ENCODE measurements around the gene CLDN18. TPM values are rescaled to one million over a fixed set of nuclear protein-coding genes. Genes with fewer than 3 reads are reported as not detected.
A peak's percentile ranks its signal among the peaks of the same experiment; 100 is the strongest.

Gene CLDN18
- total RNA-seq, 2 experiments from 2014 or later, result not detected

DNA sequence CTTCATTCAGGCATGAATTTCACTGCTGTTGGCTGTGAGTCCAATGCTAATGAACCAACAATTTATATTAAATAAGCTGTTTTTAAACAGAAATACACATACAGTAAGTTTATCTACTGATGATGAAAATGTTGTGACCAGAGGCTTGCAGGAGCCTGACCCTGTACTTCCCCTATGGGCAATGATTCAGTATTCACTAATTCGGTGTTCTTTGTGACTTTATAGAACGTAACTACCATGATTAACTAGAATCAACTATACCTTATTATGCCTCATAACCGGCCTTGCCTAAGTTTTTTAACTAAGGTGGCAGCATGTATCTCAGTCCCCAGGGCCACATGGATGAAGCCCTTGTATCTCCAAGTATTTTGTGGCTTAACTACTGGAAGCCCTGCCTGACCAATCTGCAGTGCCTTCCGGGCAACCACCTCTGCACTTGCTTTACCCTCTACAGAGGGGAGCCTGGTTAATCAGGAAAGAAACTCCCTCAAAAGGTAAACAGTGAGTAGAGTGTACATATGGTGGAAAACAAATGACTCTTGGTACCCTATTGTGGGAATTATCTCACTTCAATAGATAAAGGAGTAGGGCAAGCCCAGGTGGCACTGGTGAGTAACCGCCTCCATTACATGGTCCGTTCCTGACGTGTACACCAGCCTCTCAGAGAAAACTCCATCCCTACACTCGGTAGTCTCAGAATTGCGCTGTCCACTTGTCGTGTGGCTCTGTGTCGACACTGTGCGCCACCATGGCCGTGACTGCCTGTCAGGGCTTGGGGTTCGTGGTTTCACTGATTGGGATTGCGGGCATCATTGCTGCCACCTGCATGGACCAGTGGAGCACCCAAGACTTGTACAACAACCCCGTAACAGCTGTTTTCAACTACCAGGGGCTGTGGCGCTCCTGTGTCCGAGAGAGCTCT is 11.6 kb upstream of the CLDN18 start:
- H3K9me3 Mint-ChIP-seq (ENCODE audit: low read depth), result peaks cover 6% of the 10 kb centered on the region
- H3K4me3 Mint-ChIP-seq, result no peak overlapping the region
- ATAC-seq (no peak), DNase-seq (no peak)
- ChIA-PET POLR2A (no interaction called here), CTCF (interaction anchor here (0.6 kb wide), 1 partner anchor 529 kb away, joined by 3 read pairs; no protein-coding TSS in a partner anchor)
- H3K4me1 Mint-ChIP-seq, result no peaks in the 10 kb centered on the region
- intact Hi-C loops (cut with DNase I, micrococcal nuclease), result no loop called here
- H3K27ac Mint-ChIP-seq, result no peak overlapping the region
- no peaks in the 10 kb centered on the region for H3K36me3 Mint-ChIP-seq (ENCODE audit: low read depth)
- H3K27me3 Mint-ChIP-seq, result peaks cover 9% of the 10 kb centered on the region

DNA sequence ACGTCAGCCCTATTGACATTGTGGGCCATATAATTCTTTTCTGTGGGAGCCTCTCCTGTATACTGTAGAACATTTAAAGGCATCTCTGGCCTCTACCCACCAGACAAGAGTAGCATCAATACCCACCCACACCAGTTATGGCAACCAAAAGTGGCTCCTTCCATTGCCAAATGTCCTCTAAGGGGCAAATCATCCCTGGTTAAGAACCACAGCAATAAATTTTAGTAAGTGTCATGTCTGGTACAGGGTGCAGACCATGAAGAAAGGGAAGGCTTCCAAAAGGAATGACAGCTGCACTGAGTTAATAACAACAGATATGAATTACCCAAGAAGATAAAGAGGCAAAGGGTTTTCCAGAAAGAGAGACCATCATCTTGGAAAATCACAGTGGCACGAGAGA is 6.9 kb upstream of the CLDN18 start:
- Mint-ChIP-seq H3K9me3 (ENCODE audit: low read depth) (no peaks in the 10 kb centered on the region), H3K4me3 (no peak overlapping the region), H3K27me3 (peaks cover 3% of the 10 kb centered on the region), H3K36me3 (ENCODE audit: low read depth) (no peaks in the 10 kb centered on the region), H3K27ac (no peak overlapping the region), H3K4me1 (no peaks in the 10 kb centered on the region)
- ATAC-seq (no peak), DNase-seq (no peak)
- CTCF ChIA-PET, result no interaction called here
- intact Hi-C loops (cut with DNase I, micrococcal nuclease), result no loop called here
- POLR2A ChIA-PET, result no interaction called here

DNA sequence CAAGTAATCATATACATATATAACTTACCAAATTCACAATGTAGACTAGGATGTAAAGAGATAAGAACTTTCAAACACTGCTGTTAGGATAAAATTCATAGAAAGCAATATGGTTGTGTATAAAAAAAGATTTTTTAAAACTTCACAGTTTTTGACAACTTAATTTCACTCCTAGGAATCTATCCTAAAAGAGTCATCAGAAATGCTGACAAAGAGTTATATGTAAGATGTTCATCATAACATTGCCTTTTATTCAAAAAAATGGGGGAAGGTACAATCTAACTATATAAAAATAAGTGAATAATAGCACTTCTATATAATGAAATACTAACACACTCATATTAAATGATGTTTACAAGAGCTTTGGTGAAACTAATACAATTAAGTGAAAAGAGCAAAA is 4.3 kb upstream of the CLDN18 start:
- intact Hi-C loops (cut with DNase I, micrococcal nuclease), result no loop called here
- no peak overlapping the region for H3K27ac Mint-ChIP-seq
- H3K36me3 Mint-ChIP-seq (ENCODE audit: low read depth), result no peaks in the 10 kb centered on the region
- ChIA-PET CTCF (interaction anchor here (2.0 kb wide), 1 partner anchor 973 kb away, joined by 4 read pairs; no protein-coding TSS in a partner anchor), POLR2A (no interaction called here)
- DNase-seq (no peak), ATAC-seq (no peak)
- H3K4me1 Mint-ChIP-seq, result no peaks in the 10 kb centered on the region
- H3K27me3 Mint-ChIP-seq, result no peaks in the 10 kb centered on the region
- H3K4me3 Mint-ChIP-seq, result no peak overlapping the region
- no peaks in the 10 kb centered on the region for H3K9me3 Mint-ChIP-seq (ENCODE audit: low read depth)

DNA sequence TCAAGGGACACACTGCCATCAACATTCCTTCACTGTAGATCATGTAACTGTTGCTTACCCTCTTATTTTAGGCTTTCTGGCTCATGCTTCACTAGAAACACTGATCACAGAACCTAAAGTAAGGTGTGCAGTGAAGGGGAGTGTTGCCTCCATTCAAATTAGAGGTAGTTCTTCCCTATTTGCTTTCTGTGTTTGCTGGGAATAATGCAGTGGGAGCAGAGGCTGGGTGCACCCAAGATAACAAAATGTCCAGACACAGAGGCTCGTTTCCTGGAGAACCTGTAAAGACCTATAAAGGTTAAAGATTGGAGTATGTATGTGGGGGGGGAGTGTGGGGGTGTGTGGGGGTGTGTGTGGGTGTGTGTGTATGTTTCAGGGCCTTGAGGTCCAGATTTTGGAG is 2.1 kb upstream of the CLDN18 start:
- CTCF ChIA-PET, result no interaction called here
- intact Hi-C loops (cut with DNase I, micrococcal nuclease), result no loop called here
- Mint-ChIP-seq H3K9me3 (ENCODE audit: low read depth) (no peaks in the 10 kb centered on the region), H3K4me3 (no peak overlapping the region), H3K36me3 (ENCODE audit: low read depth) (no peaks in the 10 kb centered on the region), H3K4me1 (no peaks in the 10 kb centered on the region), H3K27ac (no peak overlapping the region), H3K27me3 (peaks cover 7% of the 10 kb centered on the region)
- ATAC-seq (no peak), DNase-seq (no peak)
- POLR2A ChIA-PET, result no interaction called here

DNA sequence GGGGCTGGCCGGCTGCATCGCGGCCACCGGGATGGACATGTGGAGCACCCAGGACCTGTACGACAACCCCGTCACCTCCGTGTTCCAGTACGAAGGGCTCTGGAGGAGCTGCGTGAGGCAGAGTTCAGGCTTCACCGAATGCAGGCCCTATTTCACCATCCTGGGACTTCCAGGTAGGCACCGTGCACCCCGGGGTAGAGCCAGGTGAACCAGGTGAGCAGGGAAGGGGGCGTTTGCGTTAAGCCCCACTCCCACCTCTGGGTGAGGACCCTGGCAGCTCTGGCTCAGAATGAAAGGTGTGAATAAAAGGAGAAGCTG is 267 bp downstream of the CLDN18 start:
- ATAC-seq (no peak), DNase-seq (no peak)
- Mint-ChIP-seq H3K36me3 (ENCODE audit: low read depth) (no peaks in the 10 kb centered on the region), H3K27me3 (peaks cover 10% of the 10 kb centered on the region), H3K4me3 (no peak overlapping the region), H3K4me1 (no peaks in the 10 kb centered on the region), H3K27ac (no peak overlapping the region), H3K9me3 (ENCODE audit: low read depth) (no peaks in the 10 kb centered on the region)
- CTCF ChIA-PET, result no interaction called here
- POLR2A ChIA-PET, result no interaction called here
- intact Hi-C loops (cut with DNase I, micrococcal nuclease), result no loop called here

DNA sequence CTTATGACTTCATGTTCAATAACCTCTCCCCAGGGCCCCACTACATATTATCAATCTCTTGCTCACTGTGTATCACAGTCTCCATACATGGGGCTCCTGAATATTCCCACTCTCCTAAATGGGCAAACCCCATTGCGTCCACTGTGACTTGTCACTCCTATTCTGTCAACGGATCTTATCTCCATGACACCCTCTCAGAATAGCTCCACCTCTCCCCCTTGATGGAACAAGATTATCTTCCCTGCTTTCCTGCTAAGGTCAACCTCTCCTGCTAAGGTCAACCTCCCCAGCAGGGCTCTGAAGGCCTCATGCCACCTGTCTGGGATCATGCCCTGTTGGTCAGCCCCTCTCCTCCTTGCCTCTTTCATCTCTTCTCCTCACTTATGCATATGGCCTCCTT is 1.8 kb downstream of the CLDN18 start:
- DNase-seq, result no peak
- ChIA-PET POLR2A (no interaction called here), CTCF (interaction anchor here (0.6 kb wide), 1 partner anchor 66 kb away, joined by 3 read pairs; no protein-coding TSS in a partner anchor)
- H3K27me3 Mint-ChIP-seq, result peaks cover 10% of the 10 kb centered on the region
- H3K4me1 Mint-ChIP-seq, result no peaks in the 10 kb centered on the region
- H3K4me3 Mint-ChIP-seq, result no peak overlapping the region
- ATAC-seq, result no peak
- no peak overlapping the region for H3K27ac Mint-ChIP-seq
- no peaks in the 10 kb centered on the region for H3K36me3 Mint-ChIP-seq (ENCODE audit: low read depth)
- intact Hi-C loops (cut with DNase I, micrococcal nuclease), result no loop called here
- no peaks in the 10 kb centered on the region for H3K9me3 Mint-ChIP-seq (ENCODE audit: low read depth)

DNA sequence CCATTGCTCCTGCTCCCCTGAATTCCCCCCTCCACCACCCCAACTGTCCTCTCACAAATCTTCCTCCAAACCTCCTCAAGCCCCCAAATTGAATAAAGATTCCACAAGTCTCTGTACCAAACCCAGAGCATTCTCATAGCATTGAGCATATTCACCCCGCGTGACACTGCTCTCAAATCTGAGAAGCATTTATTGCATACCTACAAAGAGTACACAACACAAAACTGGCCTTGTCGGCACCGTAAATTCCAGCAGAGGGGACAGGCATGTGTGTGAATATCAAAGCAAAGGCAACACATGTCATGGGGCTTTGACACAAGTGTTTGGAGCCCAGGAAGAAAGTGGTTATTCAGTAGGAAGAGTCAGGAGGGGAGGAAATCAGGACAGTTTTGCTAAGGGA is 2.6 kb downstream of the CLDN18 start:
- H3K4me1 Mint-ChIP-seq, result no peaks in the 10 kb centered on the region
- H3K4me3 Mint-ChIP-seq, result no peak overlapping the region
- intact Hi-C loops (cut with DNase I, micrococcal nuclease), result no loop called here
- ATAC-seq (no peak), DNase-seq (no peak)
- peaks cover 10% of the 10 kb centered on the region for H3K27me3 Mint-ChIP-seq
- no peaks in the 10 kb centered on the region for H3K9me3 Mint-ChIP-seq (ENCODE audit: low read depth)
- no peaks in the 10 kb centered on the region for H3K36me3 Mint-ChIP-seq (ENCODE audit: low read depth)
- ChIA-PET CTCF (no interaction called here), POLR2A (no interaction called here)
- no peak overlapping the region for H3K27ac Mint-ChIP-seq

DNA sequence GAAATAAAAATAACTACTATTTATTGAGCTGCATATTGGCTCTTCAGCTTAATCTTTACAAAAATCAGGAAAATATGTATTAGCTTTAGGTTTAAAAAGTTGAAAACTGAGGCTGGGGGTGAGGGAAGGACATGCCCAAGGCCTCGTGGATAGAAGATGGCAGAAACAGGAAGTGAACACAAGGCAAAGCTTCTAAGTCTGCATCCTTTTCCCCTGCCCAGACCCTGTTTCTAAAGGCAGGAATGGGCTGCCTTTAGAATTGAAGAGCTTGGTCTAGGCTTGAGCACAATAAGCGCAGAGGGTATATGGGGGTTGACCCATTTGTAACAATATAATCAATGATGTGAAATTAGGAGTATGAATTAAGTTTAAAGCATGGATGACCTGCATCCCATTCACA is 6.1 kb downstream of the CLDN18 start:
- ChIA-PET CTCF (interaction anchor here (1.4 kb wide), 1 partner anchor 29 kb away, joined by 3 read pairs; no protein-coding TSS in a partner anchor), POLR2A (no interaction called here)

DNA sequence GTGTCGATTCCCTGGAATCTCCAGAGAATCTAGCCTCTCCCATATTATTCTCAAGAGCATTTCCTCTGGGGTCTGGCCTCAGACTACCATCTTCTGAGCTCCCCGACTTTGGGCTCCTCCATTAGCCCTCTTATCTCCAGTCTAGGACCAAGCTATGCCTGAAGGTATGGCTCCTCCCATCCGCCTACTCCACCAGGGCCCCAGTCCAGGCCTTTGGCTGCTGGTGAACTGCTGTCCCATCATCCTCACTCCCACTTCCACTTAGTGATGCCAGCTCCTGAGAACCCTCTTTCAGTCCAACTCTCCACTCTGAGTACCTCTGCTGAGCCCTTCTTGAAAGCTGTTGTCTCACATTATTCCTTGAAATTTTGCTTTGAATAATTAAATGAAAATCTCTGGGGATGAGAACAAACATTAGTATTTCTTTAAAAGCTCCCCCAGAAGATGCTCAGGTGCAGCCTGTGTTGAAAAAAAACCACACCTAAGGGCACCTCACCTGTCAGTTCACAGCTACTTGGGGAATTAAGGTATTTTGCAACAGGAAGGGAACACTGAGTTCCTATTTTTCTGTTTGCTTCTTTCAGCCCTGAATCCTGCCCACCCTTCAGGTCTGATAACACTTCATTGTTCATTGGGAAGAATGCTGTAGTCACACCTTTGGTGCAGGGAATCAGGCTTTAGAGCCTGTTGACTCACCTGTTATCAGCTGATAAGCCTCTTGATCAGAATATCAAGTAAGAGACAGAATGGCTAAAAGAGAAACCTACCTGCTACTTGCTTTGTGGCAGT is 9.5 kb downstream of the CLDN18 start:
- H3K36me3 Mint-ChIP-seq (ENCODE audit: low read depth), result no peaks in the 10 kb centered on the region
- H3K4me1 Mint-ChIP-seq, result no peaks in the 10 kb centered on the region
- no peak for DNase-seq
- no peaks in the 10 kb centered on the region for H3K9me3 Mint-ChIP-seq (ENCODE audit: low read depth)
- no peak for ATAC-seq
- intact Hi-C loops (cut with DNase I, micrococcal nuclease), result no loop called here
- peaks cover under 1% of the 10 kb centered on the region for H3K27me3 Mint-ChIP-seq
- no peak overlapping the region for H3K4me3 Mint-ChIP-seq
- no peak overlapping the region for H3K27ac Mint-ChIP-seq
- ChIA-PET CTCF (interaction anchor here (0.6 kb wide), 1 partner anchor 15 kb away, joined by 3 read pairs; no protein-coding TSS in a partner anchor), POLR2A (no interaction called here)

More for the DNA sequence above, 6.1 kb downstream of the CLDN18 start:
- intact Hi-C loops (cut with DNase I, micrococcal nuclease), result no loop called here
- Mint-ChIP-seq H3K36me3 (ENCODE audit: low read depth) (no peaks in the 10 kb centered on the region), H3K9me3 (ENCODE audit: low read depth) (no peaks in the 10 kb centered on the region), H3K27me3 (peaks cover 10% of the 10 kb centered on the region), H3K27ac (no peak overlapping the region), H3K4me3 (no peak overlapping the region), H3K4me1 (no peaks in the 10 kb centered on the region)
- DNase-seq, result no peak
- ATAC-seq, result no peak

DNA sequence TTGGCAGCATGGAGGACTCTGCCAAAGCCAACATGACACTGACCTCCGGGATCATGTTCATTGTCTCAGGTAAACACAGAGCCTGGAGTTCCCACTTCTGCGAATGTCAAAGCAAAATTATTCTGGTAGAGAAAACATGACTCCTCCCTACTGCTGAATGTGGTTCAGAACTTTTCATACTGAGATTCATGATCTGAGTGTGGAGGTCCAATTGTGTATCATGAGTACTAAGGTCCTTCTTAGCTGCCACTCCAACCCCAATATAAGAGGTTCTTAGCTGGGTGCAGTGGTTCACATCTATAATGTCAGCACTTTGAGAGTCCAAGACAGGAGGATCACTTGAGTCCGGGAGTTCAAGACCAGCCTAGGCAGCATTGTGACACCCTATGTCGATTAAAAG is 13.8 kb downstream of the CLDN18 start:
- peaks cover 2% of the 10 kb centered on the region for H3K27me3 Mint-ChIP-seq
- no peak overlapping the region for H3K4me3 Mint-ChIP-seq
- ChIA-PET POLR2A (no interaction called here), CTCF (interaction anchor here (0.8 kb wide), 1 partner anchor 398 kb away, joined by 3 read pairs; no protein-coding TSS in a partner anchor)
- no peak overlapping the region for H3K27ac Mint-ChIP-seq
- no peak for DNase-seq
- no peaks in the 10 kb centered on the region for H3K36me3 Mint-ChIP-seq (ENCODE audit: low read depth)
- intact Hi-C loops (cut with DNase I, micrococcal nuclease), result no loop called here
- H3K4me1 Mint-ChIP-seq, result no peaks in the 10 kb centered on the region
- no peaks in the 10 kb centered on the region for H3K9me3 Mint-ChIP-seq (ENCODE audit: low read depth)
- peak; percentile 26 for ATAC-seq

DNA sequence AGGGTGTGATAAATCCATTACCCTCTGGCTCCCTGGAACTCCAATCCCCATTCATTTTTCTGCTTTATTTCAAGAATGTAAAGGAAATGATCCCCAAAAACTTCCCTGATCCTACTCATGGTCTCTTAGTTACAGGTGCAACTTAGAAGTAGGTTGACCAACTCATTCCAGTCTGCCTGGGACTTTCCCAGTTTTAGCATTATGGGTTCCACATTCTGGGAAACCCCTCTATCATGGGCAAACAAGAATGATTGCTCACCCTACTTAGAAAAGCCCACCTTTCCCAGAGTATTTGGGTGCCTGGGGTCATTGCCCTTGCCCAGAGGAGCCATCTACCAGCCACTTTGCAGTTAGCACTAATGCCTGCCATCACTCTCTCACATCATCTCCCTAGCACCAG is 15.6 kb downstream of the CLDN18 start:
- no peaks in the 10 kb centered on the region for H3K9me3 Mint-ChIP-seq (ENCODE audit: low read depth)
- DNase-seq (no peak), ATAC-seq (no peak)
- H3K4me3 Mint-ChIP-seq, result no peak overlapping the region
- intact Hi-C loops (cut with DNase I, micrococcal nuclease), result no loop called here
- H3K36me3 Mint-ChIP-seq (ENCODE audit: low read depth), result no peaks in the 10 kb centered on the region
- peaks cover 2% of the 10 kb centered on the region for H3K27me3 Mint-ChIP-seq
- ChIA-PET CTCF (interaction anchor here (0.6 kb wide), 1 partner anchor 153 kb away, joined by 3 read pairs; no protein-coding TSS in a partner anchor), POLR2A (no interaction called here)
- no peak overlapping the region for H3K27ac Mint-ChIP-seq
- no peaks in the 10 kb centered on the region for H3K4me1 Mint-ChIP-seq

DNA sequence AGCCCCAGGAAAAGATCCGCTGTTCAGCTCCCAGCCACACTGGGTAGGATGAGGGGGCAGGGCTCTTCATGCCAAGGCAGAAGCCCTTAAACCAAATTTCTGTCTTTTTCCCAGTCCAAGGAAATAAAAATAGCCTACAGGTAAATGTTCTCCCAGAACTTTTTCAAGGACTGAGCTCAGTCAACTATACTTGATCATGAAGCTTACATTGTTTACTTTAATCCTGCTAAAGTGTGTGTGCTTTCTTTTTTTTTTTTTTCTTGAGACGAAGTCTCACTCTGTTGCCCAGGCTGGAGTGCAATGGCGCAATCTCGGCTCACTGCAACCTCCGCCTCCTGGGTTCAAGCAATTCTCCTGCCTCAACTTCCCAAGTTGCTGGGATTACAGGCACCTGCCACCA is 17.9 kb downstream of the CLDN18 start:
- ChIA-PET CTCF (interaction anchor here (1.6 kb wide), 1 partner anchor 8 kb away, joined by 3 read pairs; no protein-coding TSS in a partner anchor), POLR2A (no interaction called here)
- no peak for DNase-seq
- H3K27ac Mint-ChIP-seq, result no peak overlapping the region
- no peaks in the 10 kb centered on the region for H3K36me3 Mint-ChIP-seq (ENCODE audit: low read depth)
- H3K4me3 Mint-ChIP-seq, result no peak overlapping the region
- H3K9me3 Mint-ChIP-seq (ENCODE audit: low read depth), result no peaks in the 10 kb centered on the region
- peaks cover 3% of the 10 kb centered on the region for H3K27me3 Mint-ChIP-seq
- H3K4me1 Mint-ChIP-seq, result no peaks in the 10 kb centered on the region
- intact Hi-C loops (cut with DNase I, micrococcal nuclease), result no loop called here
- no peak for ATAC-seq
